Sigmoid colon (tissue), 4 donors: ENCODE results near the gene HNRNPDL.

Source experiments
- EP300 ChIP-seq, 4 donors: sonication (generic); formaldehyde crosslinking; IDR thresholded peaks; one replicate each; pipeline ENCODE4 v1.6.1; 2017; ENCODE audit warnings: antibody characterized with exemption in 4 of 4
- POLR2A ChIP-seq, 2 donors: fragments of 450-650 bp; IDR thresholded peaks; one replicate each; pipeline ENCODE4 v1.6.1; 2016; ENCODE audit warnings: antibody characterized with exemption in 2 of 2, mild to moderate bottlenecking in 2 of 2, moderate library complexity in 2 of 2
- TF ChIP-seq, protein P1 (sequence below), 4 experiments: fragments of 450-650 bp in 3 of 4; fragments of 200-600 bp in 1 of 4; IDR thresholded peaks; one replicate each; pipeline ENCODE4 v1.5.1; 2016 to 2019; ENCODE audit warnings: antibody characterized with exemption in 4 of 4, mild to moderate bottlenecking in 3 of 4, moderate library complexity in 2 of 4

DNA sequence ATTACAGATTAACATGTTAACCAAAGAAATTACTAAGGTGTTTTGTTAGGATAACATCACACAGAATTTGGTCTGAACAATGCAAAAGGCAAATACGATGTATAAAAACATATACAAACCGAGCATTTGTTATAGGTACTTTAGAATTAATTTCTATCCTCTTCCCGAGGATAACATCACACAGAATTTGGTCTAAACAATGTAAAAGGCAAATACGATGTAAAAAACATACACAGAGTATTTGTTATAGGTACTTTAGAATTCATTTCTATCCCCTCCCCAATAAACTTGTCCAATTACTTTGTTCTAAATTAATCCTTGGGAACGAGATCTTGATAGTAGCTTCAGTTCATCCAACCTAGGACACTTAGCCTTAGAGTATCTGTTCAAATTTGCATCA is 7.6 kb downstream of the HNRNPDL start:
- TF ChIP-seq, protein P1, sequence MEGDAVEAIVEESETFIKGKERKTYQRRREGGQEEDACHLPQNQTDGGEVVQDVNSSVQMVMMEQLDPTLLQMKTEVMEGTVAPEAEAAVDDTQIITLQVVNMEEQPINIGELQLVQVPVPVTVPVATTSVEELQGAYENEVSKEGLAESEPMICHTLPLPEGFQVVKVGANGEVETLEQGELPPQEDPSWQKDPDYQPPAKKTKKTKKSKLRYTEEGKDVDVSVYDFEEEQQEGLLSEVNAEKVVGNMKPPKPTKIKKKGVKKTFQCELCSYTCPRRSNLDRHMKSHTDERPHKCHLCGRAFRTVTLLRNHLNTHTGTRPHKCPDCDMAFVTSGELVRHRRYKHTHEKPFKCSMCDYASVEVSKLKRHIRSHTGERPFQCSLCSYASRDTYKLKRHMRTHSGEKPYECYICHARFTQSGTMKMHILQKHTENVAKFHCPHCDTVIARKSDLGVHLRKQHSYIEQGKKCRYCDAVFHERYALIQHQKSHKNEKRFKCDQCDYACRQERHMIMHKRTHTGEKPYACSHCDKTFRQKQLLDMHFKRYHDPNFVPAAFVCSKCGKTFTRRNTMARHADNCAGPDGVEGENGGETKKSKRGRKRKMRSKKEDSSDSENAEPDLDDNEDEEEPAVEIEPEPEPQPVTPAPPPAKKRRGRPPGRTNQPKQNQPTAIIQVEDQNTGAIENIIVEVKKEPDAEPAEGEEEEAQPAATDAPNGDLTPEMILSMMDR (IDR thresholded peaks at IDR 0.05): no peak
- TF ChIP-seq POLR2A (IDR thresholded peaks at IDR 0.05) (no peak), EP300 (IDR thresholded peaks at IDR 0.05) (no peak)
